GM12801 (cell line): ENCODE results near the gene PIP4P1.

Source experiments
- TF ChIP-seq, protein P1 (sequence below): IDR thresholded peaks from one replicate; pipeline ENCODE4 v1.5.1; 2011; ENCODE audit warnings: control low read depth; ENCODE audit not compliant: insufficient read length; ENCODE audit errors: extremely low read depth

Gene PIP4P1

DNA sequence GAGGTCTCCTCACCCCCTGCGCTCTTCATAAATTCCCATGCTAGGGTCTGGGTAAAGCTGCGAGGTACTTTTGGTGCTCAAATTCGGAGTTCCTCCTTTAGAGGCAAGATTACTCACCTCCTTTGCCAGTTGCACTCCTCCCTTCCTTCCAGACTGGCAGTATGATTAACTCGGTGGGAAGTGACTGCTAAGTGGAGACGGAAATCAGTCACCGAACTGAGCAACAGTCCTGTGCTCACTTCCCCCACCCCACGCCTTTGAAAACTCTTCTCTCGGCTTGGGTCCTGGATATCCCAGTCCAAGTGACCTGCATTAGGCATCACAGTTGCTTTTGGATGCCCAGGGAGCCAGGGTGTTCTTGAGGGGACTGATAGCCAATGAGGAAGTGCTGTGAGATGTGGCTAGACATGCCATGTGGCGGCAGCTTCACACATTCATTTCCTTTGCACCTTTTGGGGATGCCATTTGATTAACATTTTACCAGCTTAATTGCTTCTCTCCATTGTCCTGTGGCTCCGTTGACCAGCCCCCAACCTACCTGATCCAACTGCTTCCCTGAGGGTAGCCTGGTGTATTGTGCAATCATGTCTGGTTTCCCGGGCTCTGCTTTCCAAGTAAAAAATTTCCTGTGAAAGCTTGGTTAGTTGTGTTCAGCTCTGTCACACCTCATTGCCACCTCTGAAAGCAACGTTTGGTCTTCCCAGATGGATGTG, 8.8 kb upstream of the PIP4P1 start:
- TF ChIP-seq, protein P1, sequence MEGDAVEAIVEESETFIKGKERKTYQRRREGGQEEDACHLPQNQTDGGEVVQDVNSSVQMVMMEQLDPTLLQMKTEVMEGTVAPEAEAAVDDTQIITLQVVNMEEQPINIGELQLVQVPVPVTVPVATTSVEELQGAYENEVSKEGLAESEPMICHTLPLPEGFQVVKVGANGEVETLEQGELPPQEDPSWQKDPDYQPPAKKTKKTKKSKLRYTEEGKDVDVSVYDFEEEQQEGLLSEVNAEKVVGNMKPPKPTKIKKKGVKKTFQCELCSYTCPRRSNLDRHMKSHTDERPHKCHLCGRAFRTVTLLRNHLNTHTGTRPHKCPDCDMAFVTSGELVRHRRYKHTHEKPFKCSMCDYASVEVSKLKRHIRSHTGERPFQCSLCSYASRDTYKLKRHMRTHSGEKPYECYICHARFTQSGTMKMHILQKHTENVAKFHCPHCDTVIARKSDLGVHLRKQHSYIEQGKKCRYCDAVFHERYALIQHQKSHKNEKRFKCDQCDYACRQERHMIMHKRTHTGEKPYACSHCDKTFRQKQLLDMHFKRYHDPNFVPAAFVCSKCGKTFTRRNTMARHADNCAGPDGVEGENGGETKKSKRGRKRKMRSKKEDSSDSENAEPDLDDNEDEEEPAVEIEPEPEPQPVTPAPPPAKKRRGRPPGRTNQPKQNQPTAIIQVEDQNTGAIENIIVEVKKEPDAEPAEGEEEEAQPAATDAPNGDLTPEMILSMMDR = no peak

DNA sequence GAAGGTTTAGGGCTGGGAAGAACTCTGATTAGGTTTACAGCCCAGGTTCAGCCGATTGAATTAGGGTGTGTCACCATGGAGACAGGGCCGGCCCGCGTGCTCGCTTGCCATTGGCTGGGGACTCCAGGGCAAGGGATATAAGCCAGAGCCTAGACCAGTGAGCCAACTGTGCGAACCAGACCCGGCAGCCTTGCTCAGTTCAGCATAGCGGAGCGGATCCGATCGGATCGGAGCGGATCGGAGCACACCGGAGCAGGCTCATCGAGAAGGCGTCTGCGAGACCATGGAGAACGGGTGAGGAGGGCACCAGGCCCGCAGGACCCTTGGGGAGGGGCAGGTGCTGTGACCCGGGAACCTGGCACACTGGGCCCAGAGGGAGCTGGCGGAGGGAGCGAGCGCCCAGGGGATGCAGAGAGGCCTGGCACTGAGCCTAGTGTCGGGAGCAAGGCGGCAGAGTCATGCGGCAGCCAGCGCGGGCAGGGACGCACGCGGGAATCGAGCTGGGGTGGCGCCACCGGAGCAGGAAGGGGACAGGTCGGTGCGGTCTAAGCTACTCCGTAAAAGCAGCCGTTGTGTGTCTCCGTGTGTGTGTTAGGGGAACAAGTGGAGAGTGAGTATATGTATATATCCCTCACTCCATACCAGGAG, 8.1 kb upstream of the PIP4P1 start, which contains the start of gene PNP:
Gene PNP (plus strand): TSS at position 165 of the 648 bp plus-strand sequence. CDS start 119 bp downstream, at position 284.
- TF ChIP-seq, protein P1 = no peak

DNA sequence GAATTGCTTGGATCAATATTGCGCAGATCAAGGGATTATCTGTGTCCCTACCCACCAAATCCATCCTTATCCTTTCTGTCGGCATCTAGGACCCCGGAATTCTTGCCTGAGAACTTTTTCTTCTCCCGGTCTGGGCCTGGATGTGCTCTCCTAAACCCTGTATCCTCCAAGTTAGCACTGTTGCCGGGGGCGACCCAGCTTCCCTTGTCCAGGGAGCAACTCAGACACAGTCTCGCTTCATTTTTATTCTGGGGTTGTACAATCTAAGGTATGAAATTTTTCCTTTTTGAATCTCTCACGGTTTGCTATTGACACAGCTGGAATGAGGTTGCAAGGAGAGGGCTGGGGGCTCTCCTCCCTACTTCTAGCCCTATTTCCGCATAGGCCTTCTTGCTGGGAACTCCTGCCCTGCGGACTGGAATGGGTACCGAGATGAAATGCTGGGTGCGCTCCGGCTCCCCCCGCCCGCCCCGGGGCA, 7.6 kb upstream of the PIP4P1 start:
- TF ChIP-seq, protein P1 = no peak

DNA sequence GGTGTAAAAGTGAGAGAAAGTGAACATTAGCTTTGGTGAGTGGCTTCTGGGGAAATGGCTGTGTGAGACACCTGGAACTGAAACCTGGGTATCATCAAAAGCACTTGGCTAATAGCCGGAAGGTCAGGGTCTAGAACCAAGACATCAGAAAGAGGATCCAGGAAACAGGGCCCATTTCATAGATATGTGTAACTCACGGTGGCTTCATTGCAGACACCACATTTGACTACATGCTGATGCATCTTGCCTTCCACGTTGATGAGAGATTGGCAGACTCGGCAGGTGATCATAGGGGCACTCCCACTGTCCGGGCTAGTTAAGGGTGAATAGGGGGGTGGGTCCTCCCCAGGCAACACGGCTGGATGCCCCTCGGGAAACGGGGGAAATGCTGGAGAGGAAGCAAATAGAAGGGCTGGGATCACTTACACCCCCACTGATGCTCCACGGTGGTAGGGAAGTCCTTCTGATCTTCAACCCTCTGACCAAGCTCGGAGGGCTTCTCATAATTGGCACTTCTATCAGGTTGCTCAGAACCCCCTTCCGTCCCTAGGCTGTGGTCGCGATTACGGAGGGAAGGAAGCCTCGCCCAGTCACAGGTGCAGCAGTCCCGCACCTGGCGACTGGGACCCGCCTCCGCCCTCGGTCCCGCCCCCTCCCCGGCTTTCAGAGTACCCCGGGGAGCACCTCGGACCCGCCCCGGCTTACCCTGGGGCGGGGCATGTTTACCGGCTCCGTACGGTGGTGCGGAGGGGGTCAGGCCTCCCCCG, 593 bp downstream of the PIP4P1 start:
- TF ChIP-seq, protein P1 = no peak

DNA sequence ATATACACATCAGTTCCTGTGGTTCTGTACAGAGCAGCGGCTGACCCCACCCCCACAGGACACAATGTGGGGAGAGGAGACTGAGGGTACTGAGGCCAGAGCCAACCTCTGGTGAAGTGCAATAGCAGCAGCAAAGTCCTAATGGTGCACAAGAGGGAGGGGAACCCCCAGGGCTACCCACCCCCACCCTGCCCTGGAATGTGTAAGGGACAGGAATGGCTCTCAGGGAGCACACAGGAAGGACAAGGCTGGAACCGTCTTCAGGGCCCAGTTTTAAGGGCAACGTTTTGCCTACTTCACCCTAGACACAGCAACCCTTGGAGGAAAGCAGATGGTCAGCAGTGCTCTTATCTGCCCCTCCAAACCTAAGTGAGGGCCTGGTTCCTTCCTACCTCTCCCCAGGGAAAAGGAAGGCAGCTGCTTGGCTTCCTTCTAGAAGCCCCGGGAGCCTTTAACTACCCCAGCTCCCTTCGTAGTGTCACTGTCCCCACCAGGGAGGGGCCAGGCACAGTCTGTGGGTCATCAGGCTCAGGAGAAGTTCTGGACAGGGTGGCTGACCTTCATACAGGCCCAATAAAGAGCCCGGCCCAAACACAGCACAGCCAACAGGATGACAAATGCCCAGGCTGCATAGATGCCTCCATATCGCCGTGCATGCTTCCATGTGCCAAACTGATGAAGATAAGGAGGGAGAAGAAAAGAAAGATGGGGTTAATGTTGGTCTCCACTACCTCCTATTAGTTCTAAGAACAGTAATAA, 3.0 kb downstream of the PIP4P1 start:
- TF ChIP-seq, protein P1 = no peak

DNA sequence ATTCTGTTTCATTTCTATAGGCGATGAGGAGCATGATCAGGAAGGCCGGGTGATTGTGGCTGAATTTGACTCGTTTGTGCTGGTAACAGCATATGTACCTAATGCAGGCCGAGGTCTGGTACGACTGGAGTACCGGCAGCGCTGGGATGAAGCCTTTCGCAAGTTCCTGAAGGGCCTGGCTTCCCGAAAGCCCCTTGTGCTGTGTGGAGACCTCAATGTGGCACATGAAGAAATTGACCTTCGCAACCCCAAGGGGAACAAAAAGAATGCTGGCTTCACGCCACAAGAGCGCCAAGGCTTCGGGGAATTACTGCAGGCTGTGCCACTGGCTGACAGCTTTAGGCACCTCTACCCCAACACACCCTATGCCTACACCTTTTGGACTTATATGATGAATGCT, 4.3 kb downstream of the PIP4P1 start:
- TF ChIP-seq, protein P1 = no peak
